ENCODE measurements around the gene CRB2.

CRB2 gene

DNA sequence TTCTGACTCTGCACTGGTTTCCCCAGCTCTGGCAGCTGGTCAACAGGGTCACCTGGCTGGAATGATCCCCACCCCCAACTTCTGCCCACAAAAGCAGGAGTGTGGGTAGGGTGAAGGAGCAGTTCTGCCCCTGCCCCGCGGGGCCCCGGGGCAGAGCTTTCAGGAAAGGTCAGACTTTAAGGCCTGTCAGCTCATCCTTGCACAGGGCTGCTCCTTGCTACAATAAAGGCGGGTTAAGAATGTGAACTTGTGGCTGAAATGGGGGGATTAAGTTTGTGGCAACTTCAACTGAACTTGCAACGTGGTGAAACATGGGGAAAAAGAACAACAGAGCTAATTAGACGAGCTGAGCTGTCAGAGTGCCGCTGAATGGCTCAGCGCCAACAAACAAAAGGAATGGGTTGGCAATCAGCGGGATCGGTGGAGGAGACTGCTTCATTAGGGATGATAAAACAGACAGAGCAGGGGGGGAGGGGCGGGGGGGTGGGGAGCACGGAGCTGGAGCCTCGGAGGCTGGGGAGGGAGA is 50.8 kb downstream of the CRB2 start:
- DNase-seq (ENCODE audit: low read depth) = no peak

DNA sequence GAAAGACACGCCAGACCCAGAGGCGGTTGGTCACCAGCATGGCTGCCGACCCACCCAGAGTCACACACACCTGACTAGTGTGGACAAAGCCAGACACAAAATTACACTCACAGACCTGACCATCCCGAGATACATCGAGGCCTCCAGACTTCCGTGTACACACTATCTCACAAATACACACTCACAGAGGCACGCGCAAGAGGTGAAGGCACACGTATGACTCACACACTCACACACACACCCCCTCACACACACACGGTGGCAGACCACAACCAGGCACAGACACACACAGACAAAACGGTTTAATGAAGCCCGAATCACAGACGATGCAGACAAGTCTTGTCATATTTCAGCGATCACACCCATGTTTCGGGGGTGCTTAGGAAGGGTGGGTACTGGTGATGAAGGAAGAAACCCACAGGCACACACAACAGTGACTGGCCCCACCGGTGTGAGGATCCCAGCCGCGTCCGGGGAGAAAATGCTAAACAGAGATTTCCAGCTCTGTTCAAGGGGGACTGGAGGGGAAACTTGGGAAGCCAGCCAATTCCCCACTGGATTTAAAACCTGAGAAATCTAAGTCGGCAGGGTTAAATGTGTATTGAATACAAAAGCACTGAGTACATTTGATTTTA is 51.3 kb downstream of the CRB2 start:
- DNase-seq (ENCODE audit: low read depth) = no peak

DNA sequence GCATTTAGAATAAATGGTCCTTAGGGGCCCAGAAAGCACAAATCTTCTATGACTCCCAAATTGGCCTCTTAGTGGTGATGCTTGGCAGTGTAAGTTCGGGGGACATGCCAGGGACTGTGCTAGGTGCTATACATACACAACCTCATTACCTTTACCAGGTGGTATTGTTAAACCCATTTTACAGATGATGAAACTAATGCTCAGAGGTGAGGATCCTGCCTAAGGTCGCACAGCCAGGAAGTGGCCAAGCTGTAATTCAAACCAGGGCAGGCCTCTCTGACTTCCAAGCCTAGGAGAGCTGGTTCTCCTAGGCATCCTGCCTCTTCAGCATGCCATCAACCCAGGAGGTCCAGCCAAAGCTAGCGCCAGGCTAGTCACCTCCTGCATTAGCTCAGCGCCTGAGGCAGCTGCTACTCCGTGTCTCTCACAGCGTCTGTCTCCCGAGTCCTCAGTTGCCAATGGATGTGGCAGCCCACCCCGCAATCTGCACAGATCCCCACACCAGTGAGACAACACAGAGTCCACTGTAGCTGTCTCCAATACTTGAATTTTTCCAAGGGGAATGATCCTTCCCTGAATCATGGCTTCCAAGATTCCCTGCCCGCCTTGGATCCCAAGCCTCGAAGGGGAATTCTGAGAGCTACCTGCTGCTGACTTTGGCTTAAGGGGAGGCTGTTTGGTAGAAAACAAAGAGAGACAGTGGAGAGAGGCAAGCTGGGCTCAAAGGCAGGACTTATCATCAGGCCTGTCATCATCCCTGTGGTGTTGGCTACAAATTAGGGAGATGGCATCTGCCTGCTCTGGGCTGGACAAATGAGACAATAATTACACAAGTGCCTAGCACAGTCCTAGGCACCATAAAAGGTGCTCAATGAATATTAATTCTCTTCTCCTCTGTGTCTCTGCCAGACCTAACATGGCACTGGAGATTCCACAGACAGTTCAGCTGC is 52.6 kb downstream of the CRB2 start:
- no peak for DNase-seq (ENCODE audit: low read depth)

DNA sequence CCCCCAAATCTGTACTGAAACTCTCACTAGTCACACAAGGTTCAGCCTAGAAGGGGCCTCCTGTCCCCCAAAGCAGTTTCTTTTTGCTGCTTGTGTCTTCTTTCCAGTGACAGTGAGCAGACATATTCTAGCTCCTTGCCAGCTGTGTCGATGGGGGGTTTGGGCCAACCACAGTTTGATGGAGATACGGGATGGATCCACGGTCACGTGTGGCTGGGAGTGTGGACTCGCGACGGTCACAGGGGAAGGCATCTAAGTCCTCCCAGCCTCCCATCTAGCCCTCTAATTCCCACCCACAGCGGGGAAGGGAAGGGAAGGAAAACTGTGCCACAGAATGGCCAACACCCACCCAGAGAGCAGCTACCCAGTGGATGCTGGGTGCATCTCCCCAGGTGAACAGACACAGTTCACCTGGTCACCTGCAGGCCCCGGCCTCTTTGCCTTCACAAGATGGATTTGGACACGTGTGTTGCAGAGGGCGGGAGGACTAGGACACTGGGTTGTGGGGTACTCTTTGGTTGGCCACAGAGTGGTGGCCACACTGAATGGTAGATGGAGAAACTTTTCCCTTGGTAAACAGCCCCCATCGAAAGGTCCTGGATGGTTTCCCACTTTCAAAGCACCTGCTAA is 54.4 kb downstream of the CRB2 start:
- no peak for DNase-seq (ENCODE audit: low read depth)

DNA sequence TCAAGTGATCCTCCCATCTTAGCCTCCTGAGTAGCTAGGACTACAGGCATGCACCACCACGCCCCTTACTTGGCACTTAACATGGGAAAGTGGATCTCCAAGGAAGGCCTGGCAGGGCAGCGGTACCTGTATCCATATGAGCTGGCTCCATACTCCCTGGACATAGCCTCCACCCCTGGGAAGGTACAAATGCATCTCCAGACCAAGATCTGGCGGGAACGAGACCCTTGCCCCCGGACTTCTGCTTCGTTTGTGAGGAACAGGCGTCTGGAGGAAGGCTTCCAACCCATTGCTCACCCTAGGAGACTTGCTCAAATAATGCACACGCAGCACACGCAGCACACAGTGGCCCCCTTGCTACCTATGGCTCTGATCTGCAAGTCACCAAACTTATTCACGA is 55.2 kb downstream of the CRB2 start:
- DNase-seq (ENCODE audit: low read depth) = no peak

DNA sequence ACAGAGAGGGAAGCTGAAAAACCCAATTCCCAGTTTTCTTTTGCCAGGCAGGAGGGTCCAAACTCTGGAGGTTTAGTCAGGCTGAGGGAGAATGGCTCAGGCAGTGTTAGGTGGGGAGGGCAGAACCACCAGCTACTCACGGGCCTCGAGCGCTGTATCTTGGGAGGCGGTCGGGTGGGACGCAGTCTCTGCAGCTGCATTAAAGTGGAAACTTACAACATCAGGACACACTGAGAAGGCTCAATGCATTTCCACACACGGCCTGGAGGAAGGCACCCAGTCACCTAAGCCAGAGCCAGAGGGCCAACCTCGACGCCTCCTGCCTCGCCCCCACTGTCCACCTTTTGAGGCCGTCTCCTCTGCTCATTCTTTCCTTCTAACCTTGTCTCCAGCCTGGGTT is 55.6 kb downstream of the CRB2 start:
- DNase-seq (ENCODE audit: low read depth) = no peak

DNA sequence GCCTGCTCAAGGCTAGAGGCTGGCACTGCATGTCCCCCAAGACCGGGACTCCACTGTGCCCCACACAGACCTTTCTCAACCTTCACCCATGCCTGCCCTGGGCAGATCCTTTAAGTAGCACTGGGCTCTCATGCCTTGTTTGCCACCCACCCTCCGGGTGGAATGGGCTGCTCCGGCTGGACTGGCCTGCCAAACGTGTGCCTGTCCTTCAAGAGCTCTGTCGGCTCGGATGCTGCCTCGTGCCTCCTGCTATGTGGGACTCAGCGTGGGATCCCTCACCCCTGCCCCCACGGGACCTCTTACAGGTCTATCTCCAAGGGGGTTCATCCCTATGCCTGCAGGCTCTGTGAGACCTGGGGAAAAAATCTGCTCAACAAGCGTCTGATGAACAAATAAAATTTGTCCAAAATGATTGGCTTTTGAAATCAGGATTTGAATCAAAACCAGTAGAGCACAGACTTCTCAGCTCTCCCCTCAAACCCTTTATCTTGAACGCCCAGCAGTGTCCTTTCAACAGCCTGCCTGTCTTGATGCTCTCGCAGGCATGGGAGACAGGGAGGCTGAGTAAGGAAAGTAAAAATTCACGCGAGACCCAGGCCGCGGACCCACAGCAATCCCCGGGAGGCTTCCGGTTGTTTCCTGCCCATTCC is 56.3 kb downstream of the CRB2 start:
- no peak for DNase-seq (ENCODE audit: low read depth)

GRCh38 chr9:123414204-123414603 is 58.2 kb downstream of the CRB2 start:
- DNase-seq (ENCODE audit: low read depth) = no peak

DNA sequence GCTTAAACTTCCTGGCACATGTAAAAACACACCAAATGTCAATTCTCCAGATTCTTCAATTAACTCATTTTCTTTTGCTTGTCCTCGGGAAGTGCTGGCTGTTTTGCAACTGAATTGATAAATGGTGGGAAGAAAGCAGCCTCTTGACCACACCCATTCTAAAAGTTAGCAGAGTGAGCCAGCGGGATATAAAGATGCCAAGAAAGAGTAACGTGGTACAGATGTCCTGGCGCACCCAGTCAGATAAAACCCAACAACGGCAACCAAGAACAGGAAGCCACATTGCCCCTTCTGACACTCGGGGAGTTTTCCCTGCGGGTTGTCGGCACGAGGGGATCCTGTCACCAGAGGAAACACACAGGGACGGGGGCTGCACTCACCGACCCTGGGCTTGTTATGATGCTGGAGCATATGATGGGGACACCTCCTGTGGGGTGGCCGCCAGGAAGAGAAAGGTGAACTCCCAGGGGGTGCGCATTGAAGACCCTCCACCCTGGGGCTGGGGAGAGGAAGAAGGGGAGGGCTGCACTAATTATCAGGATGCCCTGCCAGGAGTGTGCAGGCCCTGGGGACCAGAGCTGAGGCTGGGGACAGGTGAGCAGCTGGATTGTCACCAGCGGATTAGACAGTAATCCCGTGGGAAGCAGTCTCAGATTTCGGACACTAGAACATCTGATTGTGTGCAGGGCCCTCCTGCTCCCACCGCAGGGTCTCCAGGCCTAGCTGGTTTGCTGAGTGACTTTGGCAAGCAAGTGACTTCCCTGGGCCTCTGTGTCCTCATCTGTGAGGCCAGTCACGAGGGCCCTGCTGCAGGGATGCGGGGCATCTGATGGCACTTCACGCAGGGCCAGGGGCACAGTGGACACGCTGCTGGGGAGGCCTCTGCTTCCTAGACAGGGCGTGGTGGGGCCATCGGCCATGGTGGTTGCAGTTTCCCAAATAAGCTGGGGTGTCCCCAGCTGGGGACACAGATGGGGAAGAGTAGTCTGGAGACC is 59.2 kb downstream of the CRB2 start:
- no peak for DNase-seq (ENCODE audit: low read depth)

GRCh38 chr9:123416176-123416575 is 60.2 kb downstream of the CRB2 start:
- no peak for DNase-seq (ENCODE audit: low read depth)

DNA sequence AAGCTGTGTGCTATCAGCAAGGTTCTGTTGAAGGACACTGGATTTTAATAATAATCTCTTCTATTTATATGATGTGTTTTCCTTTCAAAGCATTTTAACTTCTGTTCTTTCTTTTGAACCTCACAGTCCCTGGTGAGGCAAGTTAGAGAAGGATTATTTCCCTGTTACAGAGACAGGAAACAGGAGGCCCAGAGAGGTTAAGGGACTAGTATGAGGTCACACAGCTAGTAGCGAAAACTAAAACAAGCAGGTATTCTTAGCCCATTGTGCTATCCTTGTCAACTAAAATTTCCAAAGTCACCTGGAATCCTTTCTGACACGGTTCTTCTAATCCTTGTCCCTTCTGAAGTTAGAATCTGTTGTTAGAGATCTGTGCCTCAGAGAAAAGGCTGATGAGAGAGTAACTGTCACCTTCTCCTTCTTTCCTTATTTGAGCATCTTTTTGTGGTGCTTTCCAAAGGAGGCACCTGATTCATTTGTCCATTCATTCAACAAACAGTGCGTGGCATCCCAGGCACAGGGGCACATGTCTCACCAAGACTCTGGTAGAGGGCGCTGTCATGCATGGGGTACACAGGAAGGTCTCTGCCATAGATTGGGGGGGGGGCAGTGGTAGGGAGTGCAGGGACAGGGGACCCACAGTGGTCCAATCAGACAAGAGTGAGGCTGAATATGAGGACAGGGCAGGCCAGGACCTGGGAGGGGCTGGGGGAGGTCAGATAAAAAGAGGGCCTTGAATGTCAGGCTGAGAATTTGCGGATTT is 61.5 kb downstream of the CRB2 start:
- no peak for DNase-seq (ENCODE audit: low read depth)

DNA sequence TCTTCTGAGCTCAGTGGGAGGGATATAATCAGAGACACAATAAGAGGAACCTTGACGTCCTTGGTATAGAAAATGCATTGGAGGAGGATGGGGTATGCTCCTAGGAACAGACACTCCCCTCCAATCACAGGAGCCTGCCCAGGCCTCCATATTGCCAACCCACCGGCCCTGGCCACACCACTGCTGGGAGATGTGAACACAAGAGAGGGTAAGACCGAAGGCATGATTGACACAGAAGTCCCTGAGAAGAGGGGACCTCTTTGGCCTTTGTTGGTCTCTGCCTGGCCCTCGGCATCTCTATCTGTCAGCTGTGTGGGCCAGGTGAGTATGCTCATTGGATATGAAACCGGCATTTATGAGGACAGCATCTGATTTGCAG is 62.0 kb downstream of the CRB2 start:
- no peak for DNase-seq (ENCODE audit: low read depth)

DNA sequence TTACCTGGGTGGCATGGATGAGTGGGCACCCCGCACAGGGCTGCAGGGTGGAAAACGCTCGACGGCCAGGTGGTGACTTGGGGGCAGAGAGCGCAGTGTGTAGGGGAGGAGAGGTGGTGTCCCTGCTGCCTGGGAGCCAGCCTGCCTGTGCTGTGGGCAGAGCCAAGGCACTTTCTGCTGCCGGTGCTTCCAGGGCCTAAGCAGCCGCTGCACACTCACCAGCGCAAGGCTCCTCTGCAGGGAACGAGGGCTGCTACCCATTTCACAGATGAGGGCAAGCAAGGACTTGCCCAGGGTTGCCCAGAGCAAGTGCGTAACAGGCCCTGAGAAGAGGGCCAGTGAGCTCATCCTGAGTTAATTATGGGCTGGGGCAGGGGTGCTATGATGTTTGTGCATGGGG is 62.5 kb downstream of the CRB2 start:
- no peak for DNase-seq (ENCODE audit: low read depth)

GRCh38 chr9:123419091-123419490 is 63.1 kb downstream of the CRB2 start:
- no peak for DNase-seq (ENCODE audit: low read depth)

DNA sequence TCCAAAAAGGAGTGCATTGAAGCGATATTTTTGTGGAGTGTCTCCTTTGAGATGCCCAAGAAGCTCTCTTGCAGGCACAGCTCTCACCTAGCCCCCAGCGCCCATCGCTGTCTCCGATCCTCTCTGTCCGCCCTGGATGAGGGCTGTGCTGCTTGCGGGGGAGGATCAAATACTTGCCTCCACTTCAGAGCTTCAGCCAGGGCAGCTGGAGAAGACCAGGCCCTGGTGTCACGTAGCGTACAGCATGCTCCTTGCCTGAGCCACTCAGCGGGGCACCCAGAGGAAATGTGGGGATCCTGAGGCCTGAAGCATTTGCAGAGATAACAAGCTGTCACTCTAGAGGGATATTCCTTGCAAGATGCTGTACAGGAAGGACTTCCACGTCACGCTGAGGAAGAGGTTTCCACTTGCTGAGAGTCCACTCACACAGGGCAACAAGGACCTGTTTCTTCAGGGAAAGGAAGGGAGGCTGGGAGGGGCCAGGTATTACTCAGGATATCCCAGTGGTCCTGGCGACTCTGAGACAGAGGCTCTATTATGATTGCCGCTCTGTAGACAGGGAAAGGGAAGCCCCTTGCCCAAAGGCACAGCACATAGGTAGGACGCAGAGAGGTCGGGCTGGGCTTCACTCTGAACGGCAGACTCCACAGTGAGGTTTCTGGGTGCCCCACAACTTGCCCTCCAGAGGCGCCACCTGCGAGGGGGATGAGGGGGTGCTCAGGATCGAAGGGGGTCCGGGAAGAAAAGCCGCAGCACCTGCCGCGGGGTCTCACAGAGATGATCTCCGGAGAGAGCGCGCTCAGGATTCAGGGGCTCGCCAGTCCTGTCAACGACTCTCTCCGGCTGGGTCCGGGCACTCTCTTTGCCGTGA is 64.0 kb downstream of the CRB2 start:
- no peak for DNase-seq (ENCODE audit: low read depth)

DNA sequence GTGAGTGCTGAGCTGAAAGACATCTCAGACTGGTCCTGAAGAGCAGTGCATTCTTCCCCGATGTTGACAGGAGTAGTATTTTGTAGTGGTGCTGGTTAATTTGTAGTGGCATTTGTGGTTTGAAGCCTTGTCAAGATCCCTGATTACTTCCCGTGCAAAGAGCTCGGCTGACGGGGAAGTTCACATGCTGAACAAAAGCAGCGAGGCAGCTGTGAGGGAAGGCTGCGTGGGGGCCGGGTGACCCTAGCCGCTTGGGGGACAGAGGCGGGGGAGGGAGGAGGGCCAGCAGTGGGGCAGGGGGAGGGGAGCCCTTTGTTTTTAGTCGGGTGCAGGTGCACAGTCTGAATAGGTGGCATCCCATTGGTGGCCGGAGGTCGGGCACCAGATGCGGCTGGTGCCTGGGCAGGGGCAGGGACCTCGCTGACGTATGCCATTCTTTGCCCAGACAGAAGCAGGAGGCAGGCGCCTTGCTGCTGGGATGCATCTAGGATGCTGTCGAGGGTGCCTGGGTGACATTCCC is 64.7 kb downstream of the CRB2 start:
- no peak for DNase-seq (ENCODE audit: low read depth)

GRCh38 chr9:123421186-123421585 is 65.2 kb downstream of the CRB2 start:
- no peak for DNase-seq (ENCODE audit: low read depth)

- no peak for DNase-seq (ENCODE audit: low read depth)
Measured at GRCh38 chr9:123421801-123422455, 65.9 kb downstream of the CRB2 start.

Measured in HS-5 (cell line).